Measurements from ENCODE around the gene S100P. TPM values are rescaled to one million over a fixed set of nuclear protein-coding genes. Genes with fewer than 3 reads are reported as not detected.
A peak's percentile ranks its signal among the peaks of the same experiment; 100 is the strongest.

S100P gene
- 10 to 100 TPM; 15.8 to 65.8 (median 51.8) TPM for total RNA-seq

- Histone ChIP-seq H3K27me3 (no peaks in the 10 kb centered on the region), H3K9me3 (no peaks in the 10 kb centered on the region), H3K27ac (peak within 1 kb of the TSS; percentile 50 to 67 (median 62)), H3K4me1 (peaks cover 37 to 78% (median 39%) of the 10 kb centered on the region in 3 donors), H3K36me3 (no peaks in the 10 kb centered on the region), H3K4me3 (peak within 1 kb of the TSS in 3 of 4 donors; percentile 9 to 31 (median 26))
- DNase-seq, result no peak
- WGBS, 2 donors, result 79 to 83% methylated on average over 12 to 14 of the region's 29 CpGs
- peak in 1 of 4 donors; percentile 10 for TF ChIP-seq POLR2A (IDR thresholded peaks at IDR 0.05)
- TF ChIP-seq CTCF (IDR thresholded peaks at IDR 0.05), result no peak
- intact Hi-C loops (cut with DNase I), result no loop called here
These were observed at the start of gene S100P for GRCh38 chr4:6693231-6694176. TSS of gene S100P (plus strand) at chr4:6693878. CDS start at chr4:6693933, 55 bp downstream.

- H3K4me1 ChIP-seq, result peaks cover 9 to 30% (median 14%) of the 10 kb centered on the region in 3 donors
- no peak overlapping the region for H3K4me3 ChIP-seq
- no peaks in the 10 kb centered on the region for H3K27me3 ChIP-seq
- no peak overlapping the region for H3K27ac ChIP-seq
- intact Hi-C loops (cut with DNase I), result no loop called here
- H3K36me3 ChIP-seq, result peaks cover 0 to 22% (median 15%) of the 10 kb centered on the region in 3 donors
- no peak for TF ChIP-seq CTCF (IDR thresholded peaks at IDR 0.05)
- TF ChIP-seq POLR2A (IDR thresholded peaks at IDR 0.05), result no peak
- DNase-seq, result no peak
- 64 to 69% methylated on average over 3 to 5 of the region's 5 CpGs for WGBS, 2 donors
- H3K9me3 ChIP-seq, result no peaks in the 10 kb centered on the region
These were observed 48.7 kb upstream of the S100P start for GRCh38 chr4:6644792-6645530.

- TF ChIP-seq CTCF (IDR thresholded peaks at IDR 0.05) (no peak), POLR2A (IDR thresholded peaks at IDR 0.05) (no peak)
- Histone ChIP-seq H3K27ac (no peak overlapping the region), H3K9me3 (no peaks in the 10 kb centered on the region), H3K36me3 (peaks cover 0 to 16% (median 12%) of the 10 kb centered on the region in 3 donors), H3K4me1 (peaks cover under 1 to 18% (median 9%) of the 10 kb centered on the region in 3 donors), H3K27me3 (no peaks in the 10 kb centered on the region), H3K4me3 (no peak overlapping the region)
- 74 to 77% methylated on average over 5 of the region's 5 CpGs for WGBS, 2 donors
- no peak for DNase-seq
- intact Hi-C loops (cut with DNase I), result no loop called here
These were observed 46.5 kb upstream of the S100P start for GRCh38 chr4:6647169-6647568.

DNA sequence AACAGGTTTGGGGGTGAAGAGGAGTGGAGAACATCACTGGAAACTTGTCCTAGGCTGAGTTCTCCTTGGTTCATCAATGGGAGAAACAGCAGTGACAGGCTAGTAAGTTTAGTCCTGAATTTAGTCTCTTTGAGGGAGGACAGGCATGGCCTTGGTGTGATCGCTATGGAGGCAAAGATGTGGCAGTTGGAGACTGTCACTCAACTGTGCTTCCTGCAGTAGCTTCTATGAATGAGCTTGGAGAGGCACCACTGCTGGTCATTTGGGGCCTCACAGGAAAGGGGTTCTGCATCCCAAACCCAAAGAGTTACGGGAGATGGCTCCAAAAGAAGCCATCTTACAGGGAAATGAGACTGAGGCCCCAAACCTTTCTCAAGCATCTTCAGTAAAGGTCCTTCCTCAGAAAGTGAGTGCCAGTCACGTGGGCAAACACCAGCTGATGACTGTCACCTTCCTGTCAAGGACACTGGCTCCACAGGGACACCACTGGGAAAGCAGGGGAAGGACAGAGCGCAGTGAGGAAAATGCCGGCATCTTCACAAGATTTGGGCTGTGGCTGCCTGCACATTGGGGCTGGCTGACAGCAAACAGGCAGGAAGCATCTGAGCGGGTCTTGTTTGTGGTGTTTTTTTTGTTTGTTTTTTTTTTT, 46.0 kb upstream of the S100P start:
- H3K9me3 ChIP-seq, result no peaks in the 10 kb centered on the region
- DNase-seq, result no peak
- H3K4me1 ChIP-seq, result peaks cover 0 to 12% (median 4%) of the 10 kb centered on the region in 3 donors
- TF ChIP-seq POLR2A (IDR thresholded peaks at IDR 0.05) (no peak), CTCF (IDR thresholded peaks at IDR 0.05) (no peak)
- no peak overlapping the region for H3K27ac ChIP-seq
- no peaks in the 10 kb centered on the region for H3K27me3 ChIP-seq
- intact Hi-C loops (cut with DNase I), result no loop called here
- no peak overlapping the region for H3K4me3 ChIP-seq
- 60 to 64% methylated on average over 6 of the region's 6 CpGs for WGBS, 2 donors
- peaks cover 0 to 11% (median 8%) of the 10 kb centered on the region in 3 donors for H3K36me3 ChIP-seq
